Thoracic aorta (tissue), 2 donors: ENCODE results near the gene NLRP5. TPM values are rescaled to one million over a fixed set of nuclear protein-coding genes. Genes with fewer than 3 reads are reported as not detected.
A peak's percentile ranks its signal among the peaks of the same experiment; 100 is the strongest.

Experiments used
- ATAC-seq: fragments of 150-250 bp; one replicate; pipeline ENCODE4 v1.8.0; 2017; ENCODE audit warnings: low read depth; ENCODE audit not compliant: insufficient number of reproducible peaks, low FRiP score
- DNase-seq: peaks from one replicate; pipeline ENCODE4 v3.0.0-alpha.2; 2020; ENCODE audit warnings: low spot score
- H3K27ac ChIP-seq, 2 donors: fragments of 200-600 bp; sonication (generic); 1 replicate in 1 of 2; 2 replicates in 1 of 2; pipeline ENCODE4 v1.5.1; 2016; ENCODE audit warnings: mild to moderate bottlenecking in 2 of 2, moderate library complexity in 2 of 2
- H3K27me3 ChIP-seq: fragments of 200-600 bp; sonication (generic); replicated peaks from 2 replicates; pipeline ENCODE4 v1.6.0; 2016; ENCODE audit warnings: mild to moderate bottlenecking; ENCODE audit not compliant: insufficient read depth
- H3K36me3 ChIP-seq: fragments of 200-600 bp; sonication (generic); one replicate; pipeline ENCODE4 v1.5.1; 2016
- H3K4me1 ChIP-seq, 2 donors: fragments of 200-600 bp; sonication (generic); 1 replicate in 1 of 2; 2 replicates in 1 of 2; pipeline versions ENCODE4 v1.5.1 to v1.6.0; 2016; ENCODE audit warnings: low read depth in 2 of 2, mild to moderate bottlenecking in 1 of 2; ENCODE audit not compliant: control insufficient read depth in 1 of 2
- H3K4me3 ChIP-seq: fragments of 200-600 bp; sonication (generic); 2 replicates; pipeline ENCODE4 v1.5.1; 2016; ENCODE audit warnings: mild to moderate bottlenecking
- H3K9me3 ChIP-seq: fragments of 200-600 bp; sonication (generic); 2 replicates; pipeline ENCODE4 v1.5.1; 2016
- CTCF ChIP-seq: fragments of 200-600 bp; sonication (generic); IDR thresholded peaks from one replicate; pipeline ENCODE4 v1.5.1; 2019; ENCODE audit warnings: antibody characterized with exemption
- total RNA-seq, 2 donors: library from RNA; depleted of rRNA; stranded (reverse); fragments of >200 nt; gene quantifications; one replicate each; pipeline versions ENCODE4 v1.1.0 to v1.2.3, GENCODE V29; 2016

Gene NLRP5
- total RNA-seq, 2 donors from 2014 or later = not detected

GRCh38 chr19:56076498-56076897 lies 89.9 kb downstream of the NLRP5 start:
- H3K4me3 ChIP-seq = no peak overlapping the region
- TF ChIP-seq CTCF = peak; percentile 78
- H3K36me3 ChIP-seq = no peaks in the 10 kb centered on the region
- no peaks in the 10 kb centered on the region for H3K9me3 ChIP-seq
- H3K4me1 ChIP-seq = peaks cover 3 to 8% of the 10 kb centered on the region in 2 donors
- DNase-seq (no peak), ATAC-seq (no peak)
- no peaks in the 10 kb centered on the region for H3K27me3 ChIP-seq
- H3K27ac ChIP-seq = no peak overlapping the region

GRCh38 chr19:56079609-56080008 lies 93.0 kb downstream of the NLRP5 start:
- H3K36me3 ChIP-seq = no peaks in the 10 kb centered on the region
- no peak overlapping the region for H3K27ac ChIP-seq
- ATAC-seq = no peak
- peaks cover 3 to 8% of the 10 kb centered on the region in 2 donors for H3K4me1 ChIP-seq
- no peaks in the 10 kb centered on the region for H3K27me3 ChIP-seq
- no peak overlapping the region for H3K4me3 ChIP-seq
- DNase-seq = no peak
- no peak for TF ChIP-seq CTCF
- H3K9me3 ChIP-seq = no peaks in the 10 kb centered on the region

GRCh38 chr19:56080669-56081401 lies 94.3 kb downstream of the NLRP5 start:
- Histone ChIP-seq H3K27ac (no peak overlapping the region), H3K9me3 (no peaks in the 10 kb centered on the region), H3K4me3 (peak overlapping the region; percentile 63), H3K36me3 (no peaks in the 10 kb centered on the region), H3K4me1 (peaks cover 3 to 8% of the 10 kb centered on the region in 2 donors), H3K27me3 (no peaks in the 10 kb centered on the region)
- ATAC-seq (no peak), DNase-seq (no peak)
- TF ChIP-seq CTCF = peak; percentile 30

GRCh38 chr19:56083668-56084067 lies 97.1 kb downstream of the NLRP5 start:
- Histone ChIP-seq H3K36me3 (peaks cover 3% of the 10 kb centered on the region), H3K9me3 (no peaks in the 10 kb centered on the region), H3K27ac (no peak overlapping the region), H3K4me3 (no peak overlapping the region), H3K4me1 (peaks cover 3 to 8% of the 10 kb centered on the region in 2 donors), H3K27me3 (no peaks in the 10 kb centered on the region)
- ATAC-seq = no peak
- no peak for DNase-seq
- no peak for TF ChIP-seq CTCF

GRCh38 chr19:56084835-56085536 lies 98.4 kb downstream of the NLRP5 start:
- Histone ChIP-seq H3K27ac (no peak overlapping the region), H3K27me3 (no peaks in the 10 kb centered on the region), H3K36me3 (peaks cover 8% of the 10 kb centered on the region), H3K4me1 (peaks cover 3 to 8% of the 10 kb centered on the region in 2 donors), H3K9me3 (no peaks in the 10 kb centered on the region), H3K4me3 (no peak overlapping the region)
- ATAC-seq (no peak), DNase-seq (no peak)
- no peak for TF ChIP-seq CTCF
